Activated CD4-positive, CD25-positive, alpha-beta regulatory T cell (primary cell): ENCODE data around the gene NR1H2.
"Not testable (repeated sequence)": the region's sequence is repeated elsewhere in the genome, so short reads cannot be mapped to it uniquely, and the experiment has no call there.

Experiments
- DNase-seq, 4 experiments: peaks; one replicate each; lab custom pipeline; 2025; lab: John Stamatoyannopoulos, UW

NR1H2 gene

DNA sequence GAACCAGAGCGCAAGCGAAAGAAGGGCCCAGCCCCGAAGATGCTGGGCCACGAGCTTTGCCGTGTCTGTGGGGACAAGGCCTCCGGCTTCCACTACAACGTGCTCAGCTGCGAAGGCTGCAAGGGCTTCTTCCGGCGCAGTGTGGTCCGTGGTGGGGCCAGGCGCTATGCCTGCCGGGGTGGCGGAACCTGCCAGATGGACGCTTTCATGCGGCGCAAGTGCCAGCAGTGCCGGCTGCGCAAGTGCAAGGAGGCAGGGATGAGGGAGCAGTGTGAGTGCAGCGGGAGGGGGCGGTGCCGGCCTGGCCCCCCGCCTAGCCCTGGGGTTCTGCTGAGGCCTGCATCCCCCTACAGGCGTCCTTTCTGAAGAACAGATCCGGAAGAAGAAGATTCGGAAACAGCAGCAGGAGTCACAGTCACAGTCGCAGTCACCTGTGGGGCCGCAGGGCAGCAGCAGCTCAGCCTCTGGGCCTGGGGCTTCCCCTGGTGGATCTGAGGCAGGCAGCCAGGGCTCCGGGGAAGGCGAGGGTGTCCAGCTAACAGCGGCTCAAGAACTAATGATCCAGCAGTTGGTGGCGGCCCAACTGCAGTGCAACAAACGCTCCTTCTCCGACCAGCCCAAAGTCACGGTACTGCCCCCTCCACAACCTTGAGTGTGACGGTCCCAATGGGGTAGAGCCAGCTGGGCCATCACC, 2.1 kb downstream of the NR1H2 start:
- DNase-seq, result no peak

DNA sequence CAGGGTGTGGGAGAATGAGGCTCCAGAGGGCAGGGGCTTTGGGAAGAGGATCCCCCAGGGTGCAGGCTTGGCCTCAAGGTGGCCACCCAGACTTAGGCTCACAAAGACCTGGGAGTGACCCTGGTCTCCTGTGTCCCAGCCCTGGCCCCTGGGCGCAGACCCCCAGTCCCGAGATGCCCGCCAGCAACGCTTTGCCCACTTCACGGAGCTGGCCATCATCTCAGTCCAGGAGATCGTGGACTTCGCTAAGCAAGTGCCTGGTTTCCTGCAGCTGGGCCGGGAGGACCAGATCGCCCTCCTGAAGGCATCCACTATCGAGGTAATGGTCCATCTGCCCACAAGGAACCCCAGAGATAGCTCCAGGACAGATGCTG, 2.6 kb downstream of the NR1H2 start:
- no peak for DNase-seq

DNA sequence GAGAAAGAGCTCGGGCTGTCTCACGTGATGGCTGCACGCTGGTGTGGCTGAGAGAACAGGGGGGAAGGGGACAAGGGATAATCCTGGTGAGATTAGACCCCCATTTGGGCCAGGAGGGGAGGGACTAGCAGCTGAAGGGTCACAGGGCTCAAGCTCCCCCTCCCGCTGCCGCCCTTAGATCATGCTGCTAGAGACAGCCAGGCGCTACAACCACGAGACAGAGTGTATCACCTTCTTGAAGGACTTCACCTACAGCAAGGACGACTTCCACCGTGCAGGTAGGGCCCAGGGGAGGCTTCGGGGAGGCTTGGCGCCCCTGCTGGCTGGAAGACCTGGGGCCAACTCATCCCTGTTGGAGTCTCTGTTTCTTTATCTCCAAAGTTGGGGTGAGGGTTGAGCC, 3.3 kb downstream of the NR1H2 start:
- DNase-seq, result no peak

DNA sequence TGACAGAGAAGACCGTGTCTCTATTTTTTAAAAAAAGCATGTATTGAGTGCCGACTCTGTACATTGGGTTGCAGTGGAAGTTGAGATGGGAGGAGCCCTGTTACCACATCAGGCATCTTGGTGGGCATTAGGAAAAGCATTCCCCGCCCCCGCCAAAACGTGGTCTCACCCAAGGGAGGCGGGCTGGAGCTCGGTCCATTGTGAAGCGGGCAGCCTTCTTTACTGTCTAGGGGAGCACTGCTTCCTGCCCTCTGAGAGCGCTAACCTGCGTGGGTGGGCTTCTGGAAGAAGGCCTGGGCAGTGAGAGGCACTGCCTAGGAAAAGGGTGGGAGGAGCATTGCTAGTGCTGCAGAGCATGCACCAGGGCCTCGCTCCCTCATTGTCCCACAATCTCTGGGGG, 3.9 kb downstream of the NR1H2 start:
- DNase-seq, result no peak

DNA sequence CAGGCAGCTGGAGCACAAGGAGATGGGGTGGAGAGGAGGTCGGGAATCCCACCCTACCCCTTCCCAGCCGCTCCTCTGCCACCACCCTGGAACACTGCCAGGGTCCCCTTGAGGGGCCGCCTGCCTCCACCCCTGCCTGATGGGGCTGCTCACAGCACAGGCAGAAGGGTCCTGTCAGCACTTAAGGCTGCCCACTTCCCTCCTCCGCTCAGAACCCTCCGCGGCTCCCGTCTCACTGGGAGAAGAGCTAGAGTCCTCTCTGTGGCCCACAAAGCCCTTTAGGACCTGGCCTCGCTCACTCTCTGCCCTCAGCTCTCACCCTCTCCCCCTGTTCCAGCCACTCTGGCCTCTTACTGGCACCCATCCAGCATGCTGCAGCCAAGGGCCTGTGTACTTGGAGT, 4.5 kb downstream of the NR1H2 start:
- no peak for DNase-seq

DNA sequence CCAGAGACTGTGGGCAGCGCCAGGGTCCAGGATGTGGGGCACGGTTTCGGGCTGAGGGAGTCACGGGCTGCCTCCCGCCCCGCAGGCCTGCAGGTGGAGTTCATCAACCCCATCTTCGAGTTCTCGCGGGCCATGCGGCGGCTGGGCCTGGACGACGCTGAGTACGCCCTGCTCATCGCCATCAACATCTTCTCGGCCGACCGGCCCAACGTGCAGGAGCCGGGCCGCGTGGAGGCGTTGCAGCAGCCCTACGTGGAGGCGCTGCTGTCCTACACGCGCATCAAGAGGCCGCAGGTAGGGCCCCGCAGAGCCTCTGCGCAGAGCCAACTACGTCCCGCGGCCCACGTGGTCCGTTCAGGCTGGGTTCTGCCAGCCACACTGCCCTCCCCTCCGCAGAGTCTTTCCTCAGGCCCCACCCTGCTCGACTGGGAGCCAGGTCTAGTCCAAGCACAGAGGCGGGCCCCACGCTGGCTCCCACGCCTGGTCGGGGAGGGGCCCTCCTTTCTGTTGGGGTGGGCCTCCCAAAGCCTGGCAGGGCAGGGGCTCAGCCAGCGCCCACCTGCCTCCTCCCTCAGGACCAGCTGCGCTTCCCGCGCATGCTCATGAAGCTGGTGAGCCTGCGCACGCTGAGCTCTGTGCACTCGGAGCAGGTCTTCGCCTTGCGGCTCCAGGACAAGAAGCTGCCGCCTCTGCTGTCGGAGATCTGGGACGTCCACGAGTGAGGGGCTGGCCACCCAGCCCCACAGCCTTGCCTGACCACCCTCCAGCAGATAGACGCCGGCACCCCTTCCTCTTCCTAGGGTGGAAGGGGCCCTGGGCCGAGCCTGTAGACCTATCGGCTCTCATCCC, 5.8 kb downstream of the NR1H2 start:
- DNase-seq, result no peak

DNA sequence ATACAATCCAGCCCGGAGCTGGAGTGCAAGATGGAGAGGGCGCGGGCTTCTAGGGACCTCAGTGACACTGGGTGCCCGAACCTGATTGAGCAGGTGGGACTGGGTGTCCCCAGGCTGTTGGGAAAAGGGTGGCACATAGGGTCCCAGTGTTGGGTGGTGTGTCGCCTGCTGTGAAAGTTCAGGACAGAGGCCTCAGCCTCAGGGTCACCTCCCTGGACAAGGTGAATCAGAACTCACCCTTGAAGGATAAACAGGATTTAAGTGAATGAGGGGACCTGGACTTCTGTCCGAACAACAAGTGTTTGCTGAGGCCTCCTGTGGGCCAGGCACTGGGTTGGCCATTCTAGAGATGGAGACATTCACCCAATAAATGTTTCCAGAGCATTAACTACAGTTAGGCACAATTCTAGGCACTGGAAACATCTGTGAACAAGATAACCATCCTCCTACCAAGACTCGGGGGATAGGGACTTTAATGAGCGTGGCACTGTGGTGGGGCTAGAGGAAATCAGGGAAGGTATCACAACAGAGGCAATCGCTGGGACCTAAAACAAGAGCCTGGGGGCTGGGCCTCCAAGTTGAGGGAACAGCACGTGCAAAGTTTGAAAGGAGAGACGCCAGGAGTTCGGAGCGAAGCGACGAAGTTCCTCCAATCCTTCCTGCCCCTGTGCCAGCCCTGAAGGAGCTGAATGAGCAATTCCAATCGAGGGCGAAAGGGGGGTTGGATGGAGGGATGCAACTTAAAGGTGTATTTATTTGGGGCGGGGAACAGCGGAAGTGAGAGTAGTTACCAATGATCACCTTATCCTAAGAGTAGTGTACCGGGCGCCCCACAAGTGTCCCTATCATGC, 7.0 kb downstream of the NR1H2 start:
- DNase-seq, result no peak

DNA sequence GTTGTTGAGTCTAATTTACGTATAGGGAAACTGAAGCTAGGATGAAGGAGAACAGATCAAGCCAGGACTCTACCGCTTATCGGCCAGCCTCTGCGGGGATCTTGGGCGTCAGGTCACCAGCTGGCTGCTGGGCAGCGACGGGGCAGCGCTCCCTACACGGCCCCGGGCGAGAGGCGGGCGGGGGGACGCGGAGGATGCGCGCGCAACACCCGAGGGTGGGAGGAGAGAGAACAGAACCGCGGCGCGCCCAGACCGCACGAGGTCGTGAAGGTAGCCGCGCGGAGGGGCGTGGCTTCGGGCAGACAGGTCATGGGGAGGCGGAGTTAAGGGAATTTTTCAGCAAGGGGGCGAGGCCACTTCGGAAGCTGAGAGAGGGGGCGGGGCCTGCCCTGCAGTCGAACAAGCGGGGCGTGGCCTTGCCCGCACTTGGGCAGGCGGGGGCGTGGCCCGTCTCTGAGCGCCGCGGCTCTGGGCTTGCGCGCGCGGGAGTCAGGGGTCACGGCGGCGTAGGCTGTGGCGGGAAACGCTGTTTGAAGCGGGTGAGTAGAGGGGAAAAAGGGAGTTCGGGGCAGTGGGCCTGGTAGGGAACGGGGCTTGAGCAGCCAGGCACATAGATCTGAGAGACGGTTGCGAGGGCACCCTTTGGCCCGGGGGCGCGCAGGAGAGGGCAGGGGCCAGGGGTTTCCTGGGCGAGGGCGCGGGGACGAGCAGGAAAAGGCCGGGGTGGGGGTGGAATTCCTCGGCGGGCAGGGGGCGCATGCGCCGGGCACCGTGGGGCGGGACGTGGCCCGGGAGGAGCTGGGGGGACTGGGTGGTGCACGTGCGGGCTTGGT, 7.8 kb downstream of the NR1H2 start, which contains the start of gene POLD1:
Gene POLD1 (plus strand): TSS at position 496 of the 833 bp plus-strand sequence. CDS start 14,505 bp downstream, outside the sequence.
- peak; percentile 96 to 99 (median 98) for DNase-seq

DNA sequence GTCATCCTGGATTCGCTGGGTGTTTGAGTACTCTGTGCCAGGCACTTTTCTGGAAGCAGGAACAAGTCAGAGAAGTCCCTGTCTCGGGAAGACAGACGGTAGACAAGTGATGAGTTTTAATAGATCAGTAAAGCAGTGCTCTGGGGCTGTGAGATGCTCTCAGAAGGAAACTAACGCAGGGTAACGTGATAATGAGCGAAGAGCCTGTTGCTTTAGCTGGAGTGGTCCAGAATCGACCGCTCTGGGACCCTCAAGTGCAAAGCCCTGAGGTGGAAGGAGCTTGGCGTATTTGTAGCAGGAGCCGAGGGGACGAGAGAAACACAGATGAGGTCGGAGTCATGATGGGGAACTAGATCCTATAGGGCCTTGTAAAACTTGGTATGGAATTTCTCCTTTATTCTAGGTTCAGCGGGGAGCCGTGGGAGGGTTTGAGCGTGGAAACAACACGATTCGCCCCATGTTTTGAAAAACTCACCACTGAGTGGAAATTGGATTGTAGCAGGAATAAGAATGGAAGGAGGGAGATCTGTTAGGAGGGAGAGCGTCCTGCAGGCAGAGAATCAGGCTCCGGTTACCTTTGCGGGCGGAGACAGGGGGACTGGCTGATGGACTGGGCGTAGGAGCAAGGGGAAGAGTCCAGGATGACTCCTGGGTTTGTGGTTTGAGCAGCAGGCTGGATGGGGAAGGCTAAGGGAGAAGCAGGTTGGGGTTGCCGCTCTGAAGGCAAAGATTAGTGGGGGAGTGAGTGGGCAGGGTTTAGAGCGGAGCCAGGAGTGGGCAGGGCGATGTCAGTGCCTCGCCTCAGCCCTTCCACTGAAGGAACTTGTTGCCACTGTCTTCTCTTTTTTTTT, 8.7 kb downstream of the NR1H2 start:
- DNase-seq, result no peak

DNA sequence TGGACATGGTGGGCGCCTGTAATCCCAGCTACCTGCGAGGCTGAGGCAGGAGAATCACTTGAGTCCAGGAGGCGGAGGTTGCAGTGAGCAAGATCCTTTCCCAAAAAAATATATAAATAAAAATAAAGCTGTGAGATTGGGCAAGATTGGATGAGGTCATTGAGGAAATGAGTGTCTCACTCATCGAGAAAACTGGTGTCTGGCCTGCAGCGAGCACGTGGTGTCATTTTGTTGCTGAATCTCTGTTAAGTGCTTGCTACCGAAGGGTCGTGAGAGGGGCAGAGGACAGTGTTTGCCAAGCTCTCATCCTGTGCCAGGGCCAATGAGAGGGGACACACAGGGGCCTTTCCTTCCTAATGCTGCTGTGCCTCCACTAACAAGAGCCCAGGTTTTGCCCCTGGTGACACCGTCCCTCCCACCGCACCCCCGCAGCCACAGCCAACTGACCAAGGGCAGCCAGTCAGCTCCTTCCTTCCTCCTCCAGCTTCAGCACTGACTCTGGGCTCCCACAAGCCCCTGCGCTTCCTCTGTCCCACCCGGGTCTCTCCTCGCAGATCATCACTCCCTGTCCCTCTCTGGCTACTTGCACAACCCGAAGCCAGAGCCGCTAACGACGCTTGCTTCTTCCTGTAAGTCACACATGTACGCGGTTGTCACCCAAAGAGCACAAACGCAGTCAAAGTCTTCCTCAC, 11.1 kb downstream of the NR1H2 start:
- DNase-seq, result no peak

DNA sequence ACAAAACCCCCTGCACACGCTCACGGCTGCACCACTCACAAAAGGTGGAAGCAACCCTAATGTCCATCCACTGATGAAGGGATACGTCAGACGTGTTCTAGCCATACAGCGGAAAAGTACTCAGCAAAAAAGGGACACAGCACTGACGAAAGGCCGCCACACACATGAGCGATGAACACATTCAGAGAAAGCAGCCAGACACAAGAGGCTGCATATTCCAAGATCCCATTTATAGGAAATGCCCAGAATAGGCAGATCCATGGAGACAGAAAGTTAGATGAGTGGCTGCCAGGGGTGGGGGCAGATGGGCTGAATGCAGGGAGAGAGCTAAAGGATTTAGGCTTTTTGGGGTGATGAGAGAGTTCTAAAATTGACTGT, 11.6 kb downstream of the NR1H2 start:
- no peak for DNase-seq

DNA sequence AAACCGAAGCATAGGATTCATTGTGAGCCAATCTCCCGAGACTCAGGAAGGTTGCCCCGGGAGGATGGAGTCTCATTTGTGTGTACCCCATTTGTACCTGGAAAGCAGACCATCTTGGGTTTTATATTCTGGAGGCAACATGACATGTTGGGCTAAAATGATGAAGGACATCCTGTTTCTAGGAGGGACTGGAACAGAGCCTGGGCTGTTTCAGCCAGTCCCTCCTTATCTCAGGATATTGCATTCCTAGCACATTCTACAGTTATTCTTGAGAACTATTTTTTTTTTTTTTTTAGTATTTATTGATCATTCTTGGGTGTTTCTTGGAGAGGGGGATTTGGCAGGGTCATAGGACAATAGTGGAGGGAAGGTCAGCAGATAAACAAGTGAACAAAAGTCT, 14.0 kb downstream of the NR1H2 start:
- DNase-seq, result not testable (repeated sequence)

DNA sequence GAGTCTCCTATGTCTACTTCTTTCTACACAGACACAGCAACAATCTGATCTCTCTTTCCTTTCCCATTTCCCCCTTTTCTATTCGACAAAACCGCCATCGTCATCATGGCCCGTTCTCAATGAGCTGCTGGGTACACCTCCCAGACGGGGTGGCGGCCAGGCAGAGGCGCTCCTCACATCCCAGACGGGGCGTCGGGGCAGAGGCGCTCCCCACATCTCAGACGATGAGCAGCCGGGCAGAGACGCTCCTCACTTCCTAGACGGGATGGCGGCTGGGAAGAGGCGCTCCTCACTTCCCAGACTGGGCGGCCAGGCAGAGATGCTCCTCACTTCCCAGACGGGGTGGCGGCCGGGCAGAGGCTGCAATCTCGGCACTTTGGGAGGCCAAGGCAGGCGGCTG, 14.7 kb downstream of the NR1H2 start:
- DNase-seq, result not testable (repeated sequence)

DNA sequence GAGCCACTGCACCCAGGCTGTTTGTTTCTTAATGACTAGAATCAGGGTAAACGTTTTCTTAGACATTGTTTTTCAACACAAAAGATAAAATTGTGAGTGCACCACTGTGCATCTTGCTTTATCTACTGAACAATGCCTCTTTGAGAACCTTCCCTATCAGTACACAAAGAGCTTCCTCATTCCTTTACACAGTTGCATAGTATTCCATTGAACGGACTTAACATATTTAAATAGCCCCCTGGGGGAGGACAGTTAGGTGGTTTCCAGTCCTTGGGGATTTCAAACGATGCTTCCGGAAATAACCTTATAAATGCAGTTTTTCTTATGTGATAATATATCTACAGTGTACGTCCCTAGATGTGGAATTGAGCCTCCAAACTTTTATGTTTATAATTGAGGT, 16.5 kb downstream of the NR1H2 start:
- no peak for DNase-seq

DNA sequence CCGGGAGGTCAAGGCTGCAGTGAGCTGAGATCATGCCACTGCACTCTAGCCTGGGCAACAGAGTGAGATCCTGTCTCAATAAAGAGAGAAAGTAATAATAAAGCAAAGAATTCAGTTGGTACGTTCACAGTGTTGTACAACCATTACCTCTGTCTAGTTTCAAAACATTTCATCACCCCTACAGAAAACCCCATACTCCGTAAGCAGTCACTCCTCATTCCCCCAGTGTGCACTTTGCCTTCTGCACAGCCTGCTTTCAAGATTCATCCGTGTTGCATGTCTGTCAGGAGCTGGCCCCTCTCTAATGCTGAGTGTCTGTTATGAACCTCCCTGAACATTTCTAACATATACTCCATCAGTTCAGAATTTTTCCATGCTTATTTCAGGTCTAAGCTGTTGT, 17.3 kb downstream of the NR1H2 start:
- no peak for DNase-seq

DNA sequence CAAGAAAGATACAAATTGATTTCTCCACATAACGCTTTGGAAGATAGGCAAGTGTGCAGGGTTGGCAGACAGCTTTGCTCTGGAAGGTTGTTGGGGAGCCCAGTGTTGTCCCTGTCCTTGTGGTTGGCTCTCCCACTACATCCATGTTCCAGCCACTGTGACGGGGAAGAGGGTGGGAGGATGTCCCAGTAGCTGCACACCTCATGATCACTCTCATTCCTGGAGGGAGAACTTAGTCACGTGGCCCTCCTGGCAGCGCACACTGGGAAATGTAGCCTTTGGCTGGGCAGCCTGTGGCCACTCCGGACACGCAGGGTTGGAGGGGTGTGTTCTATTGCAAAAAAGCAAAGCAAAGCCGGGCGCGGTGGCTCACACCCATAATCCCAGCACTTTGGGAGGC, 17.8 kb downstream of the NR1H2 start:
- DNase-seq, result no peak

DNA sequence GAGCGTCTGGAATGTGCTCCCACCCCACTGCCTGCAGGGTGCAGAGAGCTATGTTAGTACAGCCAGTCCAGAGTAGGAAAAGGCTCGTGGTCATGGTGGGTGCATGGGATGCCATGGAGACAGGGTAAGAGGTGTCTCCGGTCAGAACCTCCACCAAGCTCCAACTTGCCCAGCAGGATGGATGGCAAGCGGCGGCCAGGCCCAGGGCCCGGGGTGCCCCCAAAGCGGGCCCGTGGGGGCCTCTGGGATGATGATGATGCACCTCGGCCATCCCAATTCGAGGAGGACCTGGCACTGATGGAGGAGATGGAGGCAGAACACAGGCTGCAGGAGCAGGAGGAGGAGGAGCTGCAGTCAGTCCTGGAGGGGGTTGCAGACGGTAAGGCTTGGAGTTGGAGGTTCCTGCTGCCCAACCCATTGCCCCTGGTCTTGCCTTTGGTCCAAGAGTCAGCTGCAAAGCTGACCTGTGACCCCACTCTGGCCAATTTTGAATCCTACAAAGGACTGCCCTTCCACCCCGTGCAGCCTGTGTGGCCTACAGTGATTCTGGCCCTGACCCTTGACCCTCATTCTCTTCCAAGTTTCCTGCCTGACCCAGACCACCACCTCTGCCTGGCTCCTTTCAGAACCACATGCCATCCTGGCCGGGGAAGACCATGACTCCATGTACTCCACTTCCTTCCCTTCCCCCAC, 22.6 kb downstream of the NR1H2 start:
- no peak for DNase-seq

DNA sequence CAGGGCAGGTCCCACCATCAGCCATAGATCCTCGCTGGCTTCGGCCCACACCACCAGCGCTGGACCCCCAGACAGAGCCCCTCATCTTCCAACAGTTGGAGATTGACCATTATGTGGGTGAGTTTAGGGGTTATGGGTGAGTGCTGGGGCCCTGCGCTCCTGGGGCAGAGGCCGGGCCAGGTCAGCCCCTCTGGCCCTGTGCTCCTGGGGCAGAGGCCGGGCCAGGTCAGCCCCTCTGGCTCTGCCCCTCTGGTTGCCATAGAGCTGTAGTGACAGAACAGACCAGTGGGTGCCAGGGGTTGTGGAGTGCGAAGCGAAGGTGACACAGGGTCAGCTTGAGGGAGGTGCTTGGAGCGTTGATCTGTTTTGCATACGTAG, 23.1 kb downstream of the NR1H2 start:
- no peak for DNase-seq

DNA sequence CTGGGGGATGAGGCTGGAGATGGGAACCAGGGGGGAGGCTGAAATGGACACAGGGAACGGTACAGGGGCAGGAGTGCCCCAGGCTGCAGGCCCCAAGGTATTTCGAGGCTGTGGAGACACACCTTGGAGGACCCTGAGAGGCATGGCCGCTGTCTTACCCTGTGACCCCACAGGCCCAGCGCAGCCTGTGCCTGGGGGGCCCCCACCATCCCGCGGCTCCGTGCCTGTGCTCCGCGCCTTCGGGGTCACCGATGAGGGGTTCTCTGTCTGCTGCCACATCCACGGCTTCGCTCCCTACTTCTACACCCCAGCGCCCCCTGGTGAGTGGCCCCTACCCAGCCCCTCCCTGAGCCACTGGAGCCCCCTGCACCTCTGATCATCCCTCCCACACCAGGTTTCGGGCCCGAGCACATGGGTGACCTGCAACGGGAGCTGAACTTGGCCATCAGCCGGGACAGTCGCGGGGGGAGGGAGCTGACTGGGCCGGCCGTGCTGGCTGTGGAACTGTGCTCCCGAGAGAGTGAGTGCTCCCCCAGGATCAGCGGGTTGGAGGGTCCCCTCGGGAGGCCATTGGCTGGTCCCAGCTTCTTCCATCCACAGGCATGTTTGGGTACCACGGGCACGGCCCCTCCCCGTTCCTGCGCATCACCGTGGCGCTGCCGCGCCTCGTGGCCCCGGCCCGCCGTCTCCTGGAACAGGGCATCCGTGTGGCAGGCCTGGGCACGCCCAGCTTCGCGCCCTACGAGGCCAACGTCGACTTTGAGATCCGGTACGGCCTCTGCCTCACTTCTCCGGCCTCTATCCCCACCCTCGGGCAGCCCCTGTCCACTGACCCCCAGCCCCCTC, 25.6 kb downstream of the NR1H2 start:
- no peak for DNase-seq
